Trophoblast cell (in vitro differentiated cells and primary cell): Measurements from ENCODE around the gene ERLIN1.
A peak's percentile ranks its signal among the peaks of the same experiment; 100 is the strongest.

ENCODE experiments used
- DNase-seq, 2 donors: peaks; one replicate each; pipeline ENCODE4 v3.0.0-alpha.2; 2016
- H2AFZ ChIP-seq: 2 replicates; pipeline ENCODE4 v1.6.1; 2013; ENCODE audit warnings: low read length, moderate library complexity, mild to moderate bottlenecking; ENCODE audit not compliant: insufficient read depth, poor library complexity
- H2AK5ac ChIP-seq: 2 replicates; pipeline ENCODE4 v1.6.1; 2013; ENCODE audit warnings: mild to moderate bottlenecking, low read length
- H2BK120ac ChIP-seq: 2 replicates; pipeline ENCODE4 v1.6.1; 2013; ENCODE audit warnings: low read length, mild to moderate bottlenecking, moderate library complexity; ENCODE audit not compliant: insufficient read depth, poor library complexity
- H2BK12ac ChIP-seq: 2 replicates; pipeline ENCODE4 v1.6.1; 2013; ENCODE audit warnings: mild to moderate bottlenecking, low read length, moderate library complexity
- H2BK5ac ChIP-seq: 2 replicates; pipeline ENCODE4 v1.6.1; 2013; ENCODE audit warnings: low read length, low read depth, moderate library complexity, mild to moderate bottlenecking; ENCODE audit not compliant: poor library complexity
- H3K14ac ChIP-seq: 2 replicates; pipeline ENCODE4 v1.6.1; 2013; ENCODE audit warnings: mild to moderate bottlenecking, low read length
- H3K18ac ChIP-seq: 2 replicates; pipeline ENCODE4 v1.6.1; 2013; ENCODE audit warnings: mild to moderate bottlenecking, low read length
- H3K23ac ChIP-seq: 2 replicates; pipeline ENCODE4 v1.6.1; 2013; ENCODE audit warnings: low read length
- H3K27ac ChIP-seq: 2 replicates; pipeline ENCODE4 v1.5.1; 2013; ENCODE audit warnings: low read depth, mild to moderate bottlenecking, inconsistent platforms, low read length, moderate library complexity
- H3K27me3 ChIP-seq: 2 replicates; pipeline ENCODE4 v1.6.1; 2013; ENCODE audit warnings: inconsistent platforms, mild to moderate bottlenecking, low read length, moderate library complexity; ENCODE audit not compliant: insufficient read depth
- H3K36me3 ChIP-seq, 2 experiments: 1 replicate in 1 of 2; 2 replicates in 1 of 2; pipeline ENCODE4 v1.6.1; 2013; ENCODE audit warnings: low read length in 2 of 2, mild to moderate bottlenecking in 2 of 2, moderate library complexity in 1 of 2; ENCODE audit not compliant: insufficient read depth in 2 of 2, control insufficient read depth in 1 of 2
- H3K4ac ChIP-seq: 2 replicates; pipeline ENCODE4 v1.6.1; 2013; ENCODE audit warnings: low read depth, mild to moderate bottlenecking, low read length, moderate library complexity
- H3K4me1 ChIP-seq, 2 experiments: 1 replicate in 1 of 2; 2 replicates in 1 of 2; pipeline ENCODE4 v1.6.1; 2013; ENCODE audit warnings: low read length in 2 of 2, mild to moderate bottlenecking in 2 of 2, moderate library complexity in 1 of 2; ENCODE audit not compliant: insufficient read depth in 2 of 2, control insufficient read depth in 1 of 2
- H3K4me2 ChIP-seq: 2 replicates; pipeline ENCODE4 v1.6.1; 2013; ENCODE audit warnings: inconsistent platforms, mild to moderate bottlenecking, low read length, moderate library complexity
- H3K4me3 ChIP-seq: 2 replicates; pipeline ENCODE4 v1.5.1; 2013; ENCODE audit warnings: mild to moderate bottlenecking, low read depth, low read length, inconsistent platforms
- H3K79me1 ChIP-seq: one replicate; pipeline ENCODE4 v1.6.1; 2013; ENCODE audit warnings: low read length
- H3K79me2 ChIP-seq: 2 replicates; pipeline ENCODE4 v1.6.1; 2013; ENCODE audit warnings: low read length, mild to moderate bottlenecking; ENCODE audit not compliant: control insufficient read depth, insufficient read depth, poor library complexity
- H3K9ac ChIP-seq: 2 replicates; pipeline ENCODE4 v1.6.1; 2013; ENCODE audit warnings: mild to moderate bottlenecking, low read length
- H3K9me3 ChIP-seq: 2 replicates; pipeline ENCODE4 v1.6.1; 2013; ENCODE audit warnings: low read depth, mild to moderate bottlenecking, control low read depth, inconsistent platforms, low read length; ENCODE audit not compliant: insufficient read depth
- H4K12ac ChIP-seq: 2 replicates; pipeline ENCODE4 v1.6.1; 2013; ENCODE audit warnings: low read depth, mild to moderate bottlenecking, low read length, moderate library complexity
- H4K8ac ChIP-seq: 2 replicates; pipeline ENCODE4 v1.6.1; 2013; ENCODE audit warnings: low read depth, mild to moderate bottlenecking, low read length, moderate library complexity
- H4K91ac ChIP-seq: one replicate; pipeline ENCODE4 v1.6.1; 2013; ENCODE audit warnings: low read depth, mild to moderate bottlenecking, low read length, moderate library complexity
- WGBS: extraction: QIAGEN DNeasy Blood & Tissue Kit; methylation state at CpG from one replicate; pipeline ENCODE4 v1.1.7; 2013; ENCODE audit warnings: missing lambda C conversion rate; ENCODE audit not compliant: insufficient read length, insufficient coverage; ENCODE audit errors: extremely low coverage; 5-methylcytosine and 5-hydroxymethylcytosine counted together

Gene ERLIN1

DNA sequence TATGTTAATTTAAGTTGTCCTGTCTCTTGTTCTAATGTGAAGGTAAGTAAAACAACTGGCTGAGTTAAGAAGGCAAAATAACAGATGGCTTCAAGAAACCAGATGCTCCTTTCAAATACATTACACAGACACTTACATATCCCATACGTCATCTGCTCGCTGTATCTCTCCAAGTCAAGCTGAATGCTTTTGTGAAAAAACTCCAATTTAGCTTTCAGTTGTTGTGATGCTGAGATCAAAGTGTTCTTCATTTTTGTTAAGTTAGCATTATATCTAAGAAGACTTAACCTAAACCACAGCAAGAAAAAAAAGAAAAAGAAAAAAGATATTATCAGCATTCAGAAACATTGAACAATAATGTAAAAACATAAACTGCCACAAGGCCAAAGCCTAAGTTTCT lies 18.5 kb upstream of the ERLIN1 start:
- no peak for DNase-seq
- no peak overlapping the region for H2AK5ac ChIP-seq
- no peak overlapping the region for H3K4me3 ChIP-seq
- H3K23ac ChIP-seq: no peak overlapping the region
- H3K27me3 ChIP-seq: no peaks in the 10 kb centered on the region
- H3K36me3 ChIP-seq: peaks cover 12 to 13% of the 10 kb centered on the region in 2 experiments
- H3K14ac ChIP-seq: no peak overlapping the region
- no peak overlapping the region for H2BK5ac ChIP-seq
- H3K4me2 ChIP-seq: no peak overlapping the region
- no peaks in the 10 kb centered on the region for H3K79me1 ChIP-seq
- H2BK12ac ChIP-seq: no peak overlapping the region
- no peaks in the 10 kb centered on the region for H3K79me2 ChIP-seq
- peaks cover 0 to 1% of the 10 kb centered on the region in 2 experiments for H3K4me1 ChIP-seq
- no peak overlapping the region for H3K18ac ChIP-seq
- H2AFZ ChIP-seq: no peak overlapping the region
- no peak overlapping the region for H3K27ac ChIP-seq
- no CpG with 5 or more reads among the region's 2 CpGs for WGBS
- no peak overlapping the region for H4K12ac ChIP-seq
- no peak overlapping the region for H3K9ac ChIP-seq
- H3K9me3 ChIP-seq: no peaks in the 10 kb centered on the region
- H2BK120ac ChIP-seq: no peak overlapping the region
- no peak overlapping the region for H4K8ac ChIP-seq
- H3K4ac ChIP-seq: no peak overlapping the region
- no peak overlapping the region for H4K91ac ChIP-seq

- H3K23ac ChIP-seq: no peak overlapping the region
- H4K91ac ChIP-seq: no peak overlapping the region
- no peak overlapping the region for H3K14ac ChIP-seq
- H3K4ac ChIP-seq: no peak overlapping the region
- H2AK5ac ChIP-seq: no peak overlapping the region
- H2BK12ac ChIP-seq: no peak overlapping the region
- H2BK120ac ChIP-seq: no peak overlapping the region
- no peak overlapping the region for H4K12ac ChIP-seq
- H3K4me3 ChIP-seq: no peak overlapping the region
- H3K27ac ChIP-seq: no peak overlapping the region
- no peak overlapping the region for H3K9ac ChIP-seq
- H2BK5ac ChIP-seq: no peak overlapping the region
- no peaks in the 10 kb centered on the region for H3K79me2 ChIP-seq
- peaks cover 7 to 15% of the 10 kb centered on the region in 2 experiments for H3K36me3 ChIP-seq
- WGBS: no CpG with 5 or more reads among the region's 2 CpGs
- no peaks in the 10 kb centered on the region for H3K9me3 ChIP-seq
- no peak overlapping the region for H2AFZ ChIP-seq
- H3K18ac ChIP-seq: no peak overlapping the region
- DNase-seq: no peak
- H3K4me2 ChIP-seq: no peak overlapping the region
- no peak overlapping the region for H4K8ac ChIP-seq
- H3K79me1 ChIP-seq: no peaks in the 10 kb centered on the region
- H3K4me1 ChIP-seq: no peaks in the 10 kb centered on the region
- no peaks in the 10 kb centered on the region for H3K27me3 ChIP-seq
These were observed 15.7 kb upstream of the ERLIN1 start for GRCh38 chr10:100201549-100201948.

DNA sequence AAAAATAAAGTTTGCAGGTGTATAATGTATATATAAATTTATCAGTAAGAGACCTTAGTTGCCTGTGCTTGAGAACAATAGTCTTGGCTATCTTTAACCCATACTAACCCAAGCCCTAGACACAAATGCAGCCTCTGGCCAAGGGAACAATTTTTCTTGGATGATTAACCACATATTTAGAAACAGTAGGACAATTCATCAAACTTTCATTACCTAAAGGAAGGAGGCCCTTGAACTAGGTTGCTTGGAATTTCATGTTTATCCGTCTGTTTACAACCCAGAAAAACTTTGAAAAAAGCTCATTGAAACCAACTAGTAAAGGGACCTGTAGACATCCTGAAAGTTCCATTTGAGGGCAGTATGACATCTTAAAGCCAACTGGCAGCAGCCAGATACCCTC lies 8.9 kb upstream of the ERLIN1 start:
- H3K4me3 ChIP-seq: no peak overlapping the region
- no peaks in the 10 kb centered on the region for H3K4me1 ChIP-seq
- H3K27me3 ChIP-seq: no peaks in the 10 kb centered on the region
- H4K91ac ChIP-seq: no peak overlapping the region
- no peak overlapping the region for H2BK120ac ChIP-seq
- no peak overlapping the region for H2AFZ ChIP-seq
- no peak overlapping the region for H3K4ac ChIP-seq
- H3K79me1 ChIP-seq: no peaks in the 10 kb centered on the region
- peaks cover 6 to 28% of the 10 kb centered on the region in 2 experiments for H3K36me3 ChIP-seq
- H3K18ac ChIP-seq: no peak overlapping the region
- H2AK5ac ChIP-seq: no peak overlapping the region
- no peak for DNase-seq
- H4K8ac ChIP-seq: no peak overlapping the region
- H2BK5ac ChIP-seq: no peak overlapping the region
- no peaks in the 10 kb centered on the region for H3K9me3 ChIP-seq
- H3K23ac ChIP-seq: no peak overlapping the region
- H4K12ac ChIP-seq: no peak overlapping the region
- H3K27ac ChIP-seq: no peak overlapping the region
- no peak overlapping the region for H2BK12ac ChIP-seq
- WGBS: no CpG with 5 or more reads among the region's 1 CpG
- H3K4me2 ChIP-seq: no peak overlapping the region
- no peak overlapping the region for H3K14ac ChIP-seq
- no peaks in the 10 kb centered on the region for H3K79me2 ChIP-seq
- H3K9ac ChIP-seq: no peak overlapping the region

GRCh38 chr10:100192350-100192749 lies 6.5 kb upstream of the ERLIN1 start:
- Histone ChIP-seq H3K9ac (no peak overlapping the region), H3K23ac (no peak overlapping the region), H3K27me3 (no peaks in the 10 kb centered on the region), H3K14ac (no peak overlapping the region), H3K4me1 (no peaks in the 10 kb centered on the region), H2AFZ (no peak overlapping the region), H2BK120ac (no peak overlapping the region), H3K79me2 (no peaks in the 10 kb centered on the region), H2BK5ac (no peak overlapping the region), H2BK12ac (no peak overlapping the region), H3K4me3 (no peak overlapping the region), H3K18ac (no peak overlapping the region), H3K4me2 (no peak overlapping the region), H3K9me3 (no peaks in the 10 kb centered on the region), H3K4ac (no peak overlapping the region), H3K36me3 (peaks cover 6 to 25% of the 10 kb centered on the region in 2 experiments), H4K8ac (no peak overlapping the region), H4K12ac (no peak overlapping the region), H2AK5ac (no peak overlapping the region), H3K79me1 (no peaks in the 10 kb centered on the region), H3K27ac (no peak overlapping the region), H4K91ac (no peak overlapping the region)
- DNase-seq: peak in 1 of 2 donors; percentile 12
- WGBS: no CpG with 5 or more reads among the region's 2 CpGs
